ENCODE measurements around the gene TP53BP2. TPM values are rescaled to one million over a fixed set of nuclear protein-coding genes. Genes with fewer than 3 reads are reported as not detected.
"Not testable (repeated sequence)": the region's sequence is repeated elsewhere in the genome, so short reads cannot be mapped to it uniquely, and the experiment has no call there.

Gene TP53BP2
- total RNA-seq, 2 donors from 2014 or later = 26.8 to 29.3 TPM

GRCh38 chr1:223815865-223816264 lies 29.9 kb downstream of the TP53BP2 start:
- no peak overlapping the region for H3K4me3 ChIP-seq
- no peak overlapping the region for H3K27ac ChIP-seq
- no peaks in the 10 kb centered on the region for H3K27me3 ChIP-seq
- H3K4me1 ChIP-seq = peaks cover 0 to 29% of the 10 kb centered on the region in 2 donors
- TF ChIP-seq, protein P1, sequence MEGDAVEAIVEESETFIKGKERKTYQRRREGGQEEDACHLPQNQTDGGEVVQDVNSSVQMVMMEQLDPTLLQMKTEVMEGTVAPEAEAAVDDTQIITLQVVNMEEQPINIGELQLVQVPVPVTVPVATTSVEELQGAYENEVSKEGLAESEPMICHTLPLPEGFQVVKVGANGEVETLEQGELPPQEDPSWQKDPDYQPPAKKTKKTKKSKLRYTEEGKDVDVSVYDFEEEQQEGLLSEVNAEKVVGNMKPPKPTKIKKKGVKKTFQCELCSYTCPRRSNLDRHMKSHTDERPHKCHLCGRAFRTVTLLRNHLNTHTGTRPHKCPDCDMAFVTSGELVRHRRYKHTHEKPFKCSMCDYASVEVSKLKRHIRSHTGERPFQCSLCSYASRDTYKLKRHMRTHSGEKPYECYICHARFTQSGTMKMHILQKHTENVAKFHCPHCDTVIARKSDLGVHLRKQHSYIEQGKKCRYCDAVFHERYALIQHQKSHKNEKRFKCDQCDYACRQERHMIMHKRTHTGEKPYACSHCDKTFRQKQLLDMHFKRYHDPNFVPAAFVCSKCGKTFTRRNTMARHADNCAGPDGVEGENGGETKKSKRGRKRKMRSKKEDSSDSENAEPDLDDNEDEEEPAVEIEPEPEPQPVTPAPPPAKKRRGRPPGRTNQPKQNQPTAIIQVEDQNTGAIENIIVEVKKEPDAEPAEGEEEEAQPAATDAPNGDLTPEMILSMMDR (IDR thresholded peaks at IDR 0.05) = no peak
- peaks cover 28% of the 10 kb centered on the region for H3K36me3 ChIP-seq
- no peak for DNase-seq (ENCODE audit: low spot score)
- no peaks in the 10 kb centered on the region for H3K9me3 ChIP-seq

GRCh38 chr1:223815020-223815853 lies 30.5 kb downstream of the TP53BP2 start:
- H3K27me3 ChIP-seq = no peaks in the 10 kb centered on the region
- no peak overlapping the region for H3K4me3 ChIP-seq
- H3K4me1 ChIP-seq = peaks cover 0 to 23% of the 10 kb centered on the region in 2 donors
- TF ChIP-seq, protein P1 (IDR thresholded peaks at IDR 0.05) = no peak
- no peaks in the 10 kb centered on the region for H3K9me3 ChIP-seq
- H3K27ac ChIP-seq = peak overlapping the region in 1 of 2 donors; percentile 14
- H3K36me3 ChIP-seq = peaks cover 28% of the 10 kb centered on the region
- no peak for DNase-seq (ENCODE audit: low spot score)

DNA sequence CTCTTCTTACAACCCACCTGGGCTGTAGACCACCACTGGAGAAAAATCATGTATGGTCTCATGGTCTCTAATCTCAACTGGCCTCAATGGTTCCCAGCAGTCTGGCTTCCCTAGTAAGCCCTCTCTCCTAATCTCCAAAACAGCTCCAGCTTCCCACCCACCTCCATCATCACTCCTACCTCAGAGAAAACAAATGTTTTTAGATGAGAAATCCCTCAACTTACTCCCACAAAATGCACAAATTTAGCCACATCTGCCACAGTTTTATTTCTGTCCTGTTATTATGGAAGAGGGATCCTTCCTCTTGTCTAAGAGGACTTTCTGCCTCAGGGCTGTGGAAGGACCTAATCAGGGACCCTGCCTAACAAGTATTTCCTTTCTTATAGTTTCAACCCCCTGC lies 32.1 kb downstream of the TP53BP2 start:
- no peaks in the 10 kb centered on the region for H3K9me3 ChIP-seq
- TF ChIP-seq, protein P1 (IDR thresholded peaks at IDR 0.05) = no peak
- DNase-seq (ENCODE audit: low spot score) = no peak
- no peaks in the 10 kb centered on the region for H3K27me3 ChIP-seq
- no peak overlapping the region for H3K4me3 ChIP-seq
- H3K36me3 ChIP-seq = peaks cover 28% of the 10 kb centered on the region
- peaks cover 0 to 14% of the 10 kb centered on the region in 2 donors for H3K4me1 ChIP-seq
- H3K27ac ChIP-seq = no peak overlapping the region

DNA sequence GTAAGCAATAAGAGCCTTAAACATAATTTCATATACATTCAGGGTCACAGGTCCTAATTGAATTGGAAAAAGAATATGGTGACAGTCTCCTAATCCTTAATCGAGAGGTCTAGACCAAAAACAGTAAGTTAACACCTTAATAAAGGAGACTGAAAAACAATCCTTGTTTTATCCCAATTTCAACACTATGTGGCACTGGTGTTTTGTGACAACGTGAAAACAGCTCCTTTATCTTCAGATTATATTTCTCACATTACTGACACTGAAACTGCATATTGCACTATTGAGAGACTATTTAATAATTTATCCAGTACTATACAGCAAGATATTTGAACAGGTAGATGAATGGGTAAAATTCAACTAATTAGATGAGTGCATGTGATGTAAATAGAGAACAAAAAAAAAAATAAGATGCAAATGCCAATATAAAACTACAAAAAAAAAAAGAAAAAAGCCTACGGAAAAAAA lies 34.1 kb downstream of the TP53BP2 start:
- no peaks in the 10 kb centered on the region for H3K27me3 ChIP-seq
- no peak overlapping the region for H3K4me3 ChIP-seq
- DNase-seq (ENCODE audit: low spot score) = no peak
- TF ChIP-seq, protein P1 (IDR thresholded peaks at IDR 0.05) = peak; percentile 41 to 71
- no peak overlapping the region for H3K27ac ChIP-seq
- peaks cover 26% of the 10 kb centered on the region for H3K36me3 ChIP-seq
- H3K9me3 ChIP-seq = no peaks in the 10 kb centered on the region
- peaks cover 0 to 14% of the 10 kb centered on the region in 2 donors for H3K4me1 ChIP-seq

DNA sequence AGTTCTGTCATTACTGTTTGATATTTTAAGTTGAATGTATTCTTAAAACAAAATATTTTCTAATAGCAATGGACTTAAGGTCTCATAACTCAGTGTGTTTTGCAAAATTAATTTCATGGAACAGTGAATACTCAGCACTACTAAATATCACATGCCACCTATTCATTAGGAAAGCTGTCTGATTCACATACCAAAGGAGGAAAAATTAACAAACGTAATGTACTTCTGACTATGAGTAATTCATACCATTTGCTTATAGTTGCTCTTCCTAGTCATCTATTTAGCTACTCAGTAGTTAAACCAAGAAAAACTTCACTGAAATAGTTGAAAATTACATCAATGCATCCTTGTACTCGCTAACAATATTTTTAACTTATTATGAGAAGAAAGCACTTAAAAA lies 35.2 kb downstream of the TP53BP2 start:
- Histone ChIP-seq H3K27me3 (no peaks in the 10 kb centered on the region), H3K9me3 (no peaks in the 10 kb centered on the region), H3K4me1 (peaks cover 0 to 9% of the 10 kb centered on the region in 2 donors), H3K36me3 (peaks cover 37% of the 10 kb centered on the region), H3K27ac (no peak overlapping the region), H3K4me3 (no peak overlapping the region)
- TF ChIP-seq, protein P1 (IDR thresholded peaks at IDR 0.05) = no peak
- no peak for DNase-seq (ENCODE audit: low spot score)

- H3K36me3 ChIP-seq = peaks cover 40% of the 10 kb centered on the region
- H3K27me3 ChIP-seq; H3K4me1 ChIP-seq; H3K4me3 ChIP-seq; H3K27ac ChIP-seq; H3K9me3 ChIP-seq; DNase-seq (ENCODE audit: low spot score): not testable (repeated sequence)
Observed at GRCh38 chr1:223809905-223810304, 35.8 kb downstream of the TP53BP2 start.

Measured in right atrium auricular region (tissue), 2 donors.